Kidney (tissue), 14 donors: Measurements from ENCODE around the gene TMPRSS11D. TPM values are rescaled to one million over a fixed set of nuclear protein-coding genes. Genes with fewer than 3 reads are reported as not detected.

Experiments used
- DNase-seq, 5 donors: peaks; one replicate each; pipeline ENCODE4 v3.0.0-alpha.2; 2013 to 2020
- FAIRE-seq: peaks from 2 replicates; lab custom pipeline; 2012; peaks lifted over from hg19 to GRCh38; lab: Jason Lieb, UNC
- H3K27ac ChIP-seq, 2 donors: one replicate each; pipeline ENCODE4 v1.7.0; 2013; ENCODE audit warnings: low read depth in 2 of 2, low read length in 2 of 2, inconsistent platforms in 1 of 2
- H3K27me3 ChIP-seq: one replicate; pipeline ENCODE4 v1.7.1; 2013; ENCODE audit warnings: low read length, inconsistent platforms; ENCODE audit not compliant: control insufficient read depth, insufficient read depth
- H3K36me3 ChIP-seq, 3 donors: one replicate each; pipeline versions ENCODE4 v1.7.0 to v1.7.1; 2013; ENCODE audit warnings: low read length in 3 of 3, control low read depth in 1 of 3, inconsistent platforms in 1 of 3; ENCODE audit not compliant: insufficient read depth in 3 of 3, control insufficient read depth in 2 of 3
- H3K4me1 ChIP-seq, 3 donors: one replicate each; pipeline versions ENCODE4 v1.7.0 to v1.7.1; 2013; ENCODE audit warnings: low read length in 3 of 3, inconsistent platforms in 1 of 3, low read depth in 1 of 3; ENCODE audit not compliant: control insufficient read depth in 2 of 3, insufficient read depth in 2 of 3
- H3K4me3 ChIP-seq, 3 donors: one replicate each; pipeline versions ENCODE4 v1.7.0 to v1.8.1; 2013; ENCODE audit warnings: low read length in 3 of 3, control low read depth in 1 of 3, inconsistent platforms in 1 of 3
- H3K9ac ChIP-seq, 3 donors: one replicate each; pipeline versions ENCODE4 v1.7.0 to v1.7.1; 2013; ENCODE audit warnings: low read length in 3 of 3, control low read depth in 1 of 3, inconsistent platforms in 1 of 3
- H3K9me3 ChIP-seq, 3 donors: one replicate each; pipeline versions ENCODE4 v1.7.0 to v1.7.1; 2013; ENCODE audit warnings: low read length in 3 of 3, control low read depth in 1 of 3, inconsistent platforms in 1 of 3; ENCODE audit not compliant: control insufficient read depth in 2 of 3, insufficient read depth in 1 of 3
- CTCF ChIP-seq: IDR thresholded peaks from 3 replicates; pipeline ENCODE4 v1.5.1; 2012; ENCODE audit warnings: mild to moderate bottlenecking, moderate library complexity, borderline replicate concordance; ENCODE audit not compliant: insufficient read depth; ENCODE audit errors: extremely low read depth
- intact Hi-C: fragments of 100-400 bp; cut with DNase I; formaldehyde crosslinking; loops from one replicate; pipeline ENCODE4 v1.11.1; 2022
- polyA plus RNA-seq: library from polyadenylated mRNA; stranded (reverse); fragments of 350-450 nt; fragmentation: Illumina TruSeq; extraction: RNeasy Lipid Tissue Mini Kit (QIAGEN cat#74804); gene quantifications from one replicate; pipeline ENCODE4 v1.2.3, GENCODE V29; 2014; ENCODE audit warnings: low read depth, low replicate concordance; ENCODE audit not compliant: insufficient read depth
- total RNA-seq: library from RNA; stranded (reverse); fragmentation: NEBNext Ultra II Directional; extraction: Animal tissue kit (Norgen Biotek cat#: 25700); gene quantifications from one replicate; pipeline ENCODE4 v1.2.1, GENCODE V29; 2021
- donor health status: control.
- donor health status: control.
- donor health status: control.
- donor health status: control.
- donor health status: control.
- donor health status: DM: yes; HTN: yes; CAD: no.
- donor health status: Normal renal cell carcinoma (clear cell type).

TMPRSS11D gene
- total and polyA plus RNA-seq, 2 donors from 2014 or later, result not detected

- no peak overlapping the region for H3K4me3 ChIP-seq
- H3K36me3 ChIP-seq, result no peaks in the 10 kb centered on the region
- DNase-seq (no peak), FAIRE-seq (no peak)
- intact Hi-C loops, result no loop called here
- no peaks in the 10 kb centered on the region for H3K9me3 ChIP-seq
- H3K27me3 ChIP-seq, result no peaks in the 10 kb centered on the region
- H3K9ac ChIP-seq, result no peak overlapping the region
- no peak for TF ChIP-seq CTCF
- H3K4me1 ChIP-seq, result no peaks in the 10 kb centered on the region
- H3K27ac ChIP-seq, result no peak overlapping the region
These were observed 6.7 kb downstream of the TMPRSS11D start for GRCh38 chr4:67877086-67877485.

- Histone ChIP-seq H3K27me3 (no peaks in the 10 kb centered on the region), H3K9me3 (no peaks in the 10 kb centered on the region), H3K4me1 (no peaks in the 10 kb centered on the region), H3K27ac (no peak overlapping the region), H3K36me3 (no peaks in the 10 kb centered on the region), H3K9ac (no peak overlapping the region), H3K4me3 (no peak overlapping the region)
- no peak for FAIRE-seq
- DNase-seq, result no peak
- intact Hi-C loops, result no loop called here
- TF ChIP-seq CTCF, result no peak
These were observed 8.8 kb downstream of the TMPRSS11D start for GRCh38 chr4:67874986-67875385.

- no peak for TF ChIP-seq CTCF
- Histone ChIP-seq H3K4me1 (no peaks in the 10 kb centered on the region), H3K27me3 (no peaks in the 10 kb centered on the region), H3K27ac (no peak overlapping the region), H3K36me3 (no peaks in the 10 kb centered on the region), H3K9ac (no peak overlapping the region), H3K4me3 (no peak overlapping the region), H3K9me3 (peaks cover 0 to 3% (median 0%) of the 10 kb centered on the region in 3 donors)
- FAIRE-seq, result no peak
- no peak for DNase-seq
- intact Hi-C loops, result no loop called here
These were observed 10.7 kb downstream of the TMPRSS11D start for GRCh38 chr4:67873116-67873515.

GRCh38 chr4:67871867-67872266 lies 11.9 kb downstream of the TMPRSS11D start:
- peaks cover 0 to 12% (median 0%) of the 10 kb centered on the region in 3 donors for H3K9me3 ChIP-seq
- H3K36me3 ChIP-seq, result no peaks in the 10 kb centered on the region
- H3K9ac ChIP-seq, result no peak overlapping the region
- DNase-seq, result peak in 2 of 5 donors; percentile 14 to 24
- H3K27ac ChIP-seq, result no peak overlapping the region
- intact Hi-C loops, result no loop called here
- H3K4me3 ChIP-seq, result no peak overlapping the region
- TF ChIP-seq CTCF, result no peak
- FAIRE-seq, result no peak
- H3K27me3 ChIP-seq, result no peaks in the 10 kb centered on the region
- no peaks in the 10 kb centered on the region for H3K4me1 ChIP-seq
